Bronchial smooth muscle cell (primary cell): ENCODE results near the gene ESRP2. TPM values are rescaled to one million over a fixed set of nuclear protein-coding genes. Genes with fewer than 3 reads are reported as not detected.

ENCODE experiments used
- total RNA-seq: library from RNA; depleted of rRNA; stranded (reverse); fragments of >200 nt; gene quantifications from 2 replicates; pipeline ENCODE4 v1.2.1, GENCODE V29; 2014

Gene ESRP2
- 0.09 and 0.16 TPM in 2 replicates for total RNA-seq

GRCh38 chr16:68235887-68236136, at the start of gene ESRP2:
Gene ESRP2 (minus strand): TSS chr16:68236127. CDS start chr16:68236045, 82 bp downstream.

GRCh38 chr16:68264128-68265077, 28.5 kb upstream of the ESRP2 start, which contains the start of gene SLC7A6:
Gene SLC7A6 (plus strand): TSS chr16:68264526. CDS start chr16:68274727, 10,201 bp downstream.

GRCh38 chr16:68244903-68245853, 9.3 kb upstream of the ESRP2 start, which contains the start of gene PLA2G15:
Gene PLA2G15 (plus strand): TSS chr16:68245373. CDS start chr16:68245427, 54 bp downstream.

Other genes starting within 250 kb of the ESRP2 start
- not detected in 2 replicates for gene DPEP2, start 236.6 kb downstream of the ESRP2 start, total RNA-seq
- gene DPEP2NB, start 220.2 kb downstream of the ESRP2 start, total RNA-seq = not detected in 2 replicates
- 8.5 and 9.1 TPM in 2 replicates for gene DDX28, start 212.9 kb downstream of the ESRP2 start, total RNA-seq
- 12.3 and 13.4 TPM in 2 replicates for gene DUS2, start 212.8 kb downstream of the ESRP2 start, total RNA-seq
- 5.0 and 6.0 TPM in 2 replicates for gene NFATC3, start 150.8 kb downstream of the ESRP2 start, total RNA-seq
- gene PLA2G15, start 9.2 kb upstream of the ESRP2 start, total RNA-seq = 18.5 and 19.4 TPM in 2 replicates
- gene SLC7A6, start 28.4 kb upstream of the ESRP2 start, total RNA-seq = 7.4 and 10.2 TPM in 2 replicates
- gene SLC7A6OS, start 74.8 kb upstream of the ESRP2 start, total RNA-seq = 14.3 and 15.4 TPM in 2 replicates
- 53.6 and 72.7 TPM in 2 replicates for gene PRMT7, start 74.9 kb upstream of the ESRP2 start, total RNA-seq
- under 0.01 and 0.09 TPM in 2 replicates for gene SMPD3, start 212.4 kb upstream of the ESRP2 start, total RNA-seq